Endometrial microvascular endothelial cells (primary cell): ENCODE data around the gene ELOB. TPM values are rescaled to one million over a fixed set of nuclear protein-coding genes. Genes with fewer than 3 reads are reported as not detected.

Experiments used
- in situ Hi-C: cut with HindIII; loops from 2 replicates; pipeline ENCODE4 v1.10.0; 2017; ENCODE audit warnings: low sequenced_read_pairs, low pct_unique_long_range_greater_than_20kb; ENCODE audit errors: inconsistent ontology term
- total RNA-seq: library from RNA; depleted of rRNA; stranded (reverse); fragments of >200 nt; gene quantifications from one replicate; pipeline ENCODE4 v1.2.3, GENCODE V29; 2015; ENCODE audit errors: inconsistent ontology term

Gene ELOB
- total RNA-seq, 1 donor from 2014 or later: 108 TPM

DNA sequence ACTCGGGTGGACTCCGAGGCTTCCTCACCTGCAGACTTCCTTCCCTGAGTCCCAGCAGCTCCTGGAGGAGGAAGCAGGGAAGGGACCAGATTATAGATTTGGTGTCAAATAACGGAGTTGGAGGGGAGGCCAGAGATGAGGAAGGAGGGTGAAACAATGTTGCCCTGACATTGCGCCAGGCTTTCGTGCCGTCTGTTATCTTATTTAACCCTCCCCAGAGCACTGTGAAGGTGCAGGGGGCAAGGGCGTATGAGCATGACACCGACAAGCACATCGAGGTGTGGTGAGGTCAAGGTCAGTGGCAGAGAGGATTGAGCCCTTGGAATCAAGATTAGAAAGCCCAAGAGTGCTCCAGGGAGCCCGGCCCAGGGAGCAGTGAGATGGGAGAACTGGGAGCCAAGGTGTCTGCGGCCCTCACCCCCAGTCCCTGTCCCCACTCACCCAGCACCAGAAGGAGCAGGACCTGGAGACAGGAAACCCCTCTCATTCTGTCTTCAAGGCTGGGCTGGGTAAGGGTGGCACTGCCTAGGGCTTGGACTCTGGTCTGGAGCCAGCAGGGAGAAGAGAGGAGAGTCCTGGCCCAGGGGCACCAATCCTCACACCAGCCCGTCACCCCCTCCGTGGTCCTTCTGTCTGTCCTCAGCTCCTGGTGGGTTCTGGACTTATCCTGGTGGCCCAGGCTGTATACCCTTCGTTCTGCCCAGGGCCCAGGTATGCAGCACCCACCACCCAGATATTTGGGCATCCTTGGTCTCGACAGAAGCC lies 9.2 kb upstream of the ELOB start:
- in situ Hi-C loops: no loop called here

DNA sequence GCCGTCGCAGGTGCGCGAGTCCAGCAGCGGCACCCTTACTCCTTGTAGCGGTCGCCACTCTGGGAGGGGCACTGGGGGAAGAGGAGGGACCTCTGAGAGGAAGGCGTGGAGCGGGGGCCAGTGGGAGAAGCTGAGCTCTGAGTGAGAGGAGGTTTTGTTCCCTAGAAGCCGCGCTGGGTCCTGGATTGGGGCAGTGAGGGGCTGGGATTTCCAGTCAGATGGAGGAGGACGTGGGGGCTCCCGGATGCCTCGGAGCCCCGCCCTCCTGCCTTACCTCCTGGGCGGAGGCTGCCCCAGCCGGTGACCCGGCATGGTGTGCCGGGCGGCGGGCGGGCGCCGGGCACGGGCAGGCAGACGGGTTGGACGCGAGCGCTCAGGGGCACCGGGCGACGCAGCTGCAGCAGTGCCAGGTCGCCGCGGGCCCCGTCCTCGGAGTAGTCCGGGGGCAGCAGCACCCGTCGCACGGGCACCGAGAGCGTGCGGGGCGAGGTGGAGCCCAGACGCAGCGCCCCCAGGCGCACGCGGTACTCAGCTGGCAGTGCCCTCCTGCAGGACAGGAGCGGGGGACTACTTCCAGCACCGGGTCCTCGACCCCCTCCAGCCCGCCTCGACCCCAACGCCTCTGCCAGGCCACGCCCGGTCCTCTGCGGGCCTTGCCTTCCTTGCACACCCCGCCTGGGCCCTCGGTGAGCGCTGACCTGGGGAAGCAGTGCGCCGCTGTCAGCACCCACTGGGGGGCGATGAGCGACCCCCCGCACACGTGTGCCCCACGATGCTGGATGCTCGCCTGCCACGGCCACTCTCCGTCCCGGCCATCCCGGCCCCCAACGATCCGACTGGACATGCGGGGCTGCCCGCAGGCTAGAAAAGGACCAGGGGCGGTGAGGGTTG lies 8.3 kb upstream of the ELOB start:
- in situ Hi-C loops: no loop called here

DNA sequence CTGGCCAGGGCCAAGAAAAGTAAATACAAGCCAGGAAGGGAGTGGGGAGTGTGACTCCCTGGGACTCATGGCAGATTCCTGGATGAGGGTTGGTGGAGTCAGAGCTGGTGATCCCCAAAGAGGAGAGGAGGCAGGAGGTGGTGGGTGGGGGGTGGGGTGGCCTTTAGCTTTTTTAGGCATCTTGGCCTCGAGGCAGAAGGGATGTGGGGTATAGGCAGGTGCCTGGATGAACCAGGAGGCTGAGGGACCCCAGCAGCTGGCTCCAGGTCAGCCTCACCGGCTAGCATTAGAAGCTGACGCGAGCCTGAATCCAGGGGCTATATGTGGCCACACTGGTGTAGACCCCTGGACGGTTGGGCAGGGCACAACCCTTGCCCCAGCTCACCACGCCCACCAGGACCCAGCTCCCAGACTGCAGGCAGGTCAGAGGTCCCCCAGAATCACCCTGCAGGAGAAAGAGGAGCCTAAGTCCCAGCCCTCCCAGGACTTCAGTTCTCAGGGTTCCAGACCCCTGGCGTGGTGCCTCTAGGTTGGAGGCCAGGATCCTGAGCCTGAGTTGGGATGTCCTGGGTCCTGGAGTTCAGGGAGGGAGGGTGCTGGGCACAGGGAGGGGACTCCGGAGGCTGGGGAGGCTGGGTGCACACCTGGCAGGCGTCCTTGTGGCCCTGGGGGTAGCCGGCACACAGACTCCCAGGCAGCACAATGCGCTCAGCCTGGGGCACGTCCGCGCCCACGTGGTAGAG lies 7.4 kb upstream of the ELOB start:
- in situ Hi-C loops: no loop called here

DNA sequence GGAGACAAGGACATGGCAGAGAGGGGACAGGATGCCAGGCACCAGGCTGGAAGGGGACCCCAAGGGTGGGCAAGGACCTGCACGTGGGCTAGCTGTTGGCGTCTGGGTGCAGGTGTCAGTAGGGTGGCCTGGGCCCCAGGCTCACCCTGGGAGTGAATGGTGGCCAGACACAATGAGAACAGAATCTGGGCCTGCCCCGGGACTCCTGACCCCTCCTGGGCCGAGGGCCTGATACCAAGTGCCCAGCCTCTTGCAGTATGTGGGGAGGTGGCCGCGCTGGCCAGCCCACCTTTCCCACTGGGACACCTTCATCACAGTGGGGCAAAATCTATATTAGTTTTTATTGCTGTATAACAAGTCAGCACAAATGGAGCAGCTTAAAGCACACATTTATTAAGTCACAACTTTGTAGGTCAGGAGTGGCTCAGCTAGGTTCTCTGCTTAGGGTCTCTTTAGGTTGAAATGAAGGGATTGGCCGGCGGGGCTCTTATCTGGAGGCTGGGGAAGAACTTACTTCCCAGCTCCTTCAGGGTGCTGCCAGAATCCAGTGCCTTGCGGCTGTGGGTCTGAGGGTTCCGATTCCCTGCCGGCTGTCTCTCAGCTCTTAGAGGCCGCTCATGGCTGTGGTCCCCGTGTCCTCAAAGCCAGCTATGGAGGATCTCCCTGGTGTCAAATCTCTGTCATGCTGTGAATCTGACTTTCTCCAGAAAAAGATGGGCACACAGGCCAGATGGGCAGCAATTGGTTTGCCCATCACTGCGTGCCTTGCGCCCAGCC lies 6.7 kb upstream of the ELOB start:
- in situ Hi-C loops: no loop called here

DNA sequence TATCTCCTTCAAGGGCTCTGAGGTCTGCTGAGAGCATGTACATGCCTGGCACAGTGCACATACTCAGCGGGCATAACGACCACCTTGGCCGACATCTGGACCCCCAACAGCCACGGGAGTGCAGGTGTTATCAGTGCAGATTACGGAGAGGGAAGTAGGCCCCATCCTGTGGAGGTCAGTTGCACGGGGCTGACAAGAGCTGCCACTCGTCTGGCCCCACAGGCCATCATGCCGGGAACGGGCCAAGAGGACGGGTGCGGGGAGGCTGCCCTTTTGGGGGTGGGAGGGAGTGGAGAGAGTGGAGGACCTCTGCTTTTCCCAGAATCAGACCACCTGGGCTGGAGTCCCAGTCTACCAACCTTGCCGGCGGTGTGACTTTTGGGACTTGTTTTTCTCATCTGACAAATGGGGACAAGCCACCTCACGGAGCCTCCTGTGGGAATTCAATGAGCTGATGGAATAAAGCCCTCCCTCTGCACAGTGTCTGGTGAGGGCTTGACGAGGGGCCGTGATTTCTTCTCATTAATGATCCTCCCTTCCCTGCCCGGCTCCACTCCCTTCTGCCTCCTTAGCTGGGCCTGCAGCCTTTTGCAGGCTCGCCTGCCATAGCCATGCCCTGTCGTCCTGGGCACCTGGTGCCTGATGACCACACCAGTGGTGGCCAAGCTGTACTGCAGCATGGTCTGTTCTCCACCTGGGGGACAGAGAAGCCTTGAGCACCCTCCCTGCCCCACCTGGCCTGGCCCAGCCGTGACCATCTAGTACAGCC lies 5.7 kb upstream of the ELOB start:
- in situ Hi-C loops: no loop called here

DNA sequence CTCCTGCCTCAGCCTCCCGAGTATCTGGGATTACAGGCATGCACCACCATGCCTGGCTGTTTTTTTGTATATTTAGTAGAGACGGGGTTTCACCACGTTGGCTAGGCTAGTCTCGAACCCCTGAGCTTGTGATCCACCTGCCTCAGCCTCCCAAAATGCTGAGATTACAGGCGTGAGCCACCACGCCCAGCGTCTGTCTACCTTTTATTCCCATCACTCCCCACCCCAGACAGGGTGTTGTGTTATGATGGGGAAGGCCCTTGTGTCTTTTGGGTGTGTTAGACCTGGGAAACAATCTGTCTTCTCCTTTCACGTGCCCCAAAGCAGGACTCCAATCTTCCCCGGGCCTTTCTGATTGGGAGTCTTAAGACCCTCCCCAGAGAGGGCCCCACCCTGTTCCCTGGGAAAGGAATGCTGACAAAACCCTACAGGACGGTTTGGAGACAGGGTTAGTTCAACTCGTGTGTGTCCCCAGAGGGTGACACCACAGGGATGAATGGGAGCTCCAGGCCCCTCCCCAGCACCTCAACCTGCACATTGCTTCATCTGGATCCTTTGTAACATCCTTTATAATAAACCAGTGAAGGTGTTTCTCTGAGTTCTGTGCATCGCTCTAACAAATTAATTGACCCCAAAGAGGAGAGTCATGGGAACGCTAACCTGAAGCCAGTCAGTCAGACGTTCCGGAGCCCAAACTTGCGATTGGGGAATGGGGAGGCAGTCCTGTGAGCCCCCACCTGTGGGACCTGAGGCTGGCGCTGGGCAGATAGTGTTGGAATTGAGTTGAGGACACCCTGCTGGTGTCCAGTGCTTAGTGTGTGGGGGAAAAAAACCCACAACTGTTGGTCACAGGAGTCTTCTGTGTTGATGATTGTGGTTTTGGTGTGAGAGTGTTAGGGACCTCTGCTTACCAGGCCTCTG lies 3.2 kb upstream of the ELOB start:
- in situ Hi-C loops: no loop called here

DNA sequence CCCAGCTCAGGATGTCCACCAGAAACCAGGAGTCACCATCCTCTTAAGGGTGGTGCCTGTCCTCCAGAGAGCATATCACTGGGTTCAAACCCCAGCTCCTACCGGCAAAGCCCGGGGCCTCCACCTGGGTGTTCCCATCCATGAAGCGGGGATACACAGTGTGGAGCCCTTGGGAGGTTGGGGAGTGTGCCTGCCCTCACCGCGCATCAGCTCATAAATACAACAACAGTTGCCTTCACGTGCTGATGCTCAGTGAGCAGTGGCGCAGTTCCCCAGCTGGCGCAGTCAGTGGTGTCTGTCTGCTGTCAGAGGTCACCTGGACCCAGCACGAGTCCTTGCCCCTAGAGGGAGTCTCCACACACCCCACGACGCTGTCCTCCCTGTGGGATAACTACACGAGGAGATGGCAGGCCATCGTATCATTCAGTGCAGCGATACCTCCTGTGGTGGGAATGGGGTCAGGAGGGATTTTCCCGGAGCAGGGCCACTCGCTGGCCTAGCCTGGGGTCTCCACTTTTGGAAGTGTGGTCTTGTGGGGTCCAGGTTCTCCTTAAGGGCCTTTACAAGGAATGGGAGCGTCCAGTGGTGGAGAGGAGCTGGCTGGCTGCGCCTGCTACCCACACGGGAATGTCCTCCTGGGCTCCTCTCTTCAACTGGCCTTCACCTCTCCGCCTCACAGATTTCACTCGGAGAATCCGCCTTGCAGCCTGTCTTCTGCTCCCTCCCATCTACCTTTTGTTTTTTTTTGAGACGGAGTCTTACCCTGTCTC lies 2.3 kb upstream of the ELOB start:
- in situ Hi-C loops: no loop called here

DNA sequence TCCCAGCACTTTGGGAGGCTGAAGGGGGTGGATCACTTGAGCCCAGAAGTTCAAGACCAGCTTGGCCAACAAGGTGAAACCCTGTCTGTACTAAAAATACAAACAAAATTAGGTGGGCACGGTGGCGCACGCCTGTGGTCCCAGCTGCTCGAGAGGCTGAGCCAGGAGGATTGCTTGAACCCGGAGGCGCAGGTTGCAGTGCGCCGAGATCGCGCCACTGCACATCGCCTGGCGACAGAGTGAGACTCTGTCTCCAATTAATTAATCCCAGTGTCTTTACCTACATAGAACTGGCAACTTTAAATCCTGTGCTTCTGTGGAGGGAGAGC lies 1.5 kb upstream of the ELOB start:
- in situ Hi-C loops: no loop called here

DNA sequence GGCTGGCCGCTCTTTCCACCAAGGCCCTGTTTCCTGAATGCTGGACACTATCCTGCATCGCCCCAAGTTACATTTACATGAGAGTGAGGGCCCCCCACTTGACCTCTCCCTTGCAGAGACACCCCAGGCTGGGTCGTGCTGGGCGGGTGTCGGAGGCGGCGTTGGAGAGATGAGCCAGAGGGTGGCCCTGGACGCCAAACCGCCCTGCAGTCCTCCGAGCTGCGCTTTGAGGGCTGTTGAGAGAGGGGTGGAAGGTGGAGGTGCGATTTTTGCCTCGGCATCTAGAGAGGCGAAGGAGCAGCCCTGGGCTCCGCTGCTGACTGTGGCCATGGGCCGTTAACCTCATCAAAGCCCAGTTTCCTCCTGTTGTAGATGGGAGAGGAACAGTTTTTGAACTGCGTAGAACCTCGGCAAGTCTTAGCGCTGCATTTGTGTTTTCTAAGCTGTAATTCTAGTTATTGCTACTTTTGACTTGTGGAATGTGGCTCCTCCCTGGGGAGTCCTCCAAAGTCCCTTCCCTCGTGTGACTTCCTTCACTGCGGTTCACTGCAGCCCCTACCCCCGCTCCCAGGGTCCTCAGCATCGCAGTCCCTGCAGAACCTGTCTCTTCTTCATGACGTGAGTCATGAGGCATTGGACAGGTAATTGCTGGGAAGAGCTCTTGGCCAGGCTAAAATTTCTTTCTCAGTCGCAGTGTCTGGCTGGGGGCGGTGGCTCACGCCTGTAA lies 986 bp upstream of the ELOB start:
- in situ Hi-C loops: no loop called here

DNA sequence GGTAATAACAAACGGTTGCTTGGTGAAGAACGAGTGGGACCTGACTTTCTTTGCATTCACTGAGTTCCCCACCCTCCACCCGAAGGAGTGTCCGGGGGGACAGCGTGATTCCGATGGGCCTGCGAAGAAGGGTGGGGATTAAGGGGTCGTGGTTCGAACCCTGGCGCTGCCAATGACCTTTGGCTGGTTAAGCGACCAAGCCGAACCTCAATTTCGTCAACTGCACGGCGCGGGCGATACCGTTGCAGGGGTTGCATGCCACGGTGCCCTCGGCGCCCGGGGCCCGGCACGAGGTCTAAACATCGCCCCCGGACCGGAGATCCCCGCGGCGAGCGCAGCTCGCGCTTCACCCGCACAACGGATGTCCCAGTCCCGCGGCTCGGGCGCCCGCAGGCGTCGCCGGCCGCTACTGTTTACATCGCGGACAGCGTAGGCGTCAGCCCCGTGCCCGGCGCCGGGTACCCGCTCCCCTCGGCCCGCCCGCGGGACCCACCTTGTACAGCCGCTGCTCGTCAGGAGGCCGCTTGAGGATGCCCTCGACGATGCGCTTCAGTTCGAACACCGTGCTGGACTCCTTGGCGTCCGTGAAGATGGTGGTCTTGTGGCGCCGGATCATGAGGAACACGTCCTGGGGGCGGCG lies 460 bp downstream of the ELOB start:
- in situ Hi-C loops: no loop called here

DNA sequence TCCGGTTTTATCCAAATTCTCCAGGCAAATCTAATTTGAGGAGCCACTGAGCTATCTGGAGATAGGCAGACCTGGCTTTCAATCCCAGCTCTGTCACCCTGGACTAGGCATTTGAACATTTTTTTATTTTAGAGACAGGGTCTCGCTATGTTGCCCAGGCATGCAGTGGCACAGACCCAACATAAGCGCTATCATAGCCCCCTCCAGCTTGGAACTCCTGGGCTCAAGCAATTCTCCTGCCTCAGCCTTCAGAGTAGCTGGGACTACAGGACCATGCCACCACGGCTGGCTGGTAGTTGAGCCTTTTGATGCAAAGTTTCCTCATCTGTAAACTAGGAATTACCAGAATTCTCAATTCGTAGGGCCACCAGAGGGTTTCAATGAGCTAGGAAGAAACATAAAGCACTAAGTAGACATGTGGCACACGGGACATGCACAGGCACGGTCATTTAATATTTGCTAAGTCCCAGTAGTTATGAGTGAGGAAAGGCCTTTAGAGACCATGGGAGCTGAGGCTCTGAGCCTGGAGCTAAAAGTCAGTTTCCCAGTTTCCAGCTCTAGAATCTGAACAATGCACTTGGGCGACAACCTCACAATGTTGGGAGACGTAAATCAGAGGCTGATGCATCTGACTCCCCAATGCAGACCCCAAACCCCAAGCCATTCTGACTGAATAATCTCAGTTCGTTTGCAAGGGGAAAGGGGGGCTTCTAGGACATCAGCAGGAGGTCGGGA lies 1.1 kb downstream of the ELOB start:
- in situ Hi-C loops: no loop called here

DNA sequence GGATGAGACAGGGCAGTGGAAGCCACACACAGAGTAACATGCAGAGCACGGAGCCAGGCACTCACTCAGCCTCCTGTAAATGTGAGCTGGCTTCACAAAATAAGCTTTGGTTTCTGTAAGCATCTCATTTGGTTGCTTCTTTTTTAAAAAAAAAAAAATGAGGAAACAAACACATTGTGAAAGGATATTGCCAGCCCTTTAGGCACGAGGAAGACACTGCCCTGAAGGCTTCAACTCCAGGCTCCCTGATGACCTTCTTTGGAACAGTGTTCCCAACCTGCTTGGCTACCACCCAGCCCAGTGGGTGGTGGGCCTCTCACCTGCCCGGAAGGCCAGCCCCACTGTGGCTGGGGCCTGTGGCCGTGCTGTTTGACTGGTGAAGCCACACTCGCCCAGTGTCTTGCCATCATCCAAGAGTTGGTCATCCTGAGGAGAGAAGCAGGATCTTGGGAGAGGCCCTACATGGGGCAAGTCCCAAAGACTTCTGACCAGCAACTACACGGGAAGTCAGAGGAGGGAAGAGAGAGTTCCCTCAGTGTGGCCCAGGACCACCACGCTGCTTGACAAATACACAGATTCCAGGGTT lies 1.9 kb downstream of the ELOB start:
- in situ Hi-C loops: no loop called here

DNA sequence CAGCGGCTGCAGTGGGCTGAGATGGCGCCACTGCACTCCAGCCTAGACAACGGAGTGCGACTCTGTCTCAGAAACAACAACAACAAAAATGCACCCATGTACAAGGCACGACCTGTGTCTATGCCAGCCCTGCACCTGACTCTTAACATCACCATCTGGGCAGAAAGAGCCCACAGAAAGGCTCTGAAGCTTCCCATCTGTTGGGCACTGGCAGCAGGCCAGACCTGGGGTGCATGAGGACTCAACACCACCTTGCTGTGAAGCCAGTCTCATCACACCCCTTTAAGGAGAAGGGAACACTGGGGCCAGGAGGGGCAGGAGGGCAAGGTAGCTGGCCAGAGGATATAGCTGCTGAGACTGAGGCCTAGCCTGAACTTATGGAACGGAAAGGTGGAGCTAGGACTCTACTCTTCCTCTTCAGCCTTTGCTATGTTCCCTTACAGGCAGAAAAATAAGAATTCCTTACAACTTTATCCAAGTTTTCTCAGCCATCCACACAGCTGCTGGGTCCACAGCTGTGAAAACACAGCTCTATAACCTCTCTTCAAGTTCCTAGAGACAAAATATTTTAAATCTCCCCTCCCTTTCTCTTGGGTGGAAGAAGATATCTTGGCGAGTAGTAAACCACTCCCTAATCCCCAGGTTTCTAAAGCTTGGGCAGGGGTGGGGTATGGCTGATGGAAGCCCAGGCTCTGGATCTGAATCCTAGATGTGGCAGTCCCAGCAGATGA lies 2.8 kb downstream of the ELOB start:
- in situ Hi-C loops: no loop called here
